GM12892 (cell line): ENCODE data around the gene DYRK1A.

ENCODE experiments used
- POLR2A ChIP-seq: IDR thresholded peaks from 2 replicates; pipeline ENCODE4 v1.6.1; 2011; ENCODE audit warnings: low read depth, low read length, control low read depth
- POLR2AphosphoS5 ChIP-seq: IDR thresholded peaks from 2 replicates; pipeline ENCODE4 v1.6.1; 2011; ENCODE audit warnings: low read depth, low read length, control low read depth
- TAF1 ChIP-seq: IDR thresholded peaks from 2 replicates; pipeline ENCODE4 v1.6.1; 2011; ENCODE audit warnings: low read depth, mild to moderate bottlenecking, control low read depth, low read length, borderline replicate concordance

- TF ChIP-seq POLR2A (no peak), POLR2AphosphoS5 (no peak), TAF1 (no peak)
Measured at GRCh38 chr21:37383784-37384311, 17.3 kb downstream of the DYRK1A start.
